Hematopoietic multipotent progenitor cell treated with erythropoietin and hydrocortisone succinate and interleukin-3 and kit ligand, for 8 days (in vitro differentiated cells): ENCODE results near the gene SH3TC1.

Experiments
- DNase-seq: peaks from one replicate; pipeline ENCODE4 v3.0.0-alpha.2; 2015

The SH3TC1 gene

DNA sequence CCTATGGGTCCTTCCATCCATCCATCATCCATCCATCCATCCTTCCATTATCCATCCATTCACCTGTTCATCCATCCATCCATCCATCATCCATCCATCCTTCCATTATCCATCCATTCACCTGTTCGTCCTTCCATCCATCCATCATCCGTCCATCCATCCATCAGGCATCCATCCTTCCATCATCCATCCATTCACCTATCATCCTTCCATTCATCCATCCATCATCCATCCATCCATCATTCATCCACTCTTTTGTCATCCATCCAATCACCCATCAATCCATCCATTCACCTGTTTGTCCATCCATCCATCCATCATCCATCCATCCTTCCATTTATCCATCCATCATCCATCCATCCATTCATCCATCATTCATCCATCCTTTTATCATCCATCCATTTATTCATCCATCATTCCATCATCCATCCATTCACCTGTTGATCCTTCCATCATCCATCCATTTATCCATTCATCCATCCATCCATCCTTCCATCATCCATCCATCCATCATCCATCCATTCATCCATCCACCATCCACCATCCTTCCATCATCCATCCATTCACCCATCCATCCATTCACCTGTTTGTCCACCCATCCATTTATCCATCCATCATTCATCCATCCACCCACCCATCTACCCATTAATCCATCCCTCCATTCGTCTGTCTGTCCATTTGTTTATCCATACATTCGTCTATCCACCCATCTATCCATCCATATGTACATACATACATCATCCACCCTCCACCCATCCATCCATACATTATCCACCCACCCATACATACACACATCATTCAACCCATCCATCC lies 34.8 kb downstream of the SH3TC1 start:
- DNase-seq: no peak

DNA sequence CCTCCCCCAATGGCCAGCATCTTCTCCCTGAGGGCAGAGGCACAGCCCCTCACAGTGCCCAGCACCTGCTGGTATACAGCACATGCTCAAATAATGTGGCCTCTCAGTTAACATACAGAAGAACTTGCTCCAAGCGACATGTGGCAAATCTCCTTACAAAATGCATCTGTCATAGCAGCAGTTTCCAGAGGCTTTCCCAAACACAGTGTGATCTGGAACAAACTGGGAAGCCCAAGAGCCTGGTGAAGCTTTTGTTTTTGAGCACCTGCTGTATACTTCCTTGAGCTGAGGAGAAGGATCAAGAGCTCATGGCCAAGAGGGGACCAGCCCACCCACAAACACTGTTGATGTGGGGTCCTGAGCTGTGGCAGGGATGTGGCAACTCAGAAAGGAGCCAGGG lies 35.6 kb downstream of the SH3TC1 start:
- DNase-seq: no peak

DNA sequence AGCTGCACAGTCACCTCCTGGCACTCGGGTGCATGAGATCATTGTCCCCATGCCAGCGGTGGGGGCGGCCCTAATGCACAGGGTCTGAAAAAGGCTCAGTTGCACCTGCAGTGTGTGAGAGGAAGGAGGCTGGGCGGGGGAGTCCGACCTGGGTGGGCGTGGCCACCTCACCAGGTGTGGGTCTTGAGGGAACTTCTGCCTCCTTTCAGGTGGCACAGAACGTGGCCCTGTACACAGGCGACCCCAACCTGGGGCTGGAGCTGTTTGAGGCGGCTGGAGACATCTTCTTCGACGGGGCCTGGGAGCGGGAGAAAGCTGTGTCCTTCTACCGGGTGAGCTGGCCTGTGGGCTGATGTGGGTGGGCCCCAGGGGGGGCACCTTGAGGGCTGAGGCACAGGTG lies 36.1 kb downstream of the SH3TC1 start:
- DNase-seq: no peak

DNA sequence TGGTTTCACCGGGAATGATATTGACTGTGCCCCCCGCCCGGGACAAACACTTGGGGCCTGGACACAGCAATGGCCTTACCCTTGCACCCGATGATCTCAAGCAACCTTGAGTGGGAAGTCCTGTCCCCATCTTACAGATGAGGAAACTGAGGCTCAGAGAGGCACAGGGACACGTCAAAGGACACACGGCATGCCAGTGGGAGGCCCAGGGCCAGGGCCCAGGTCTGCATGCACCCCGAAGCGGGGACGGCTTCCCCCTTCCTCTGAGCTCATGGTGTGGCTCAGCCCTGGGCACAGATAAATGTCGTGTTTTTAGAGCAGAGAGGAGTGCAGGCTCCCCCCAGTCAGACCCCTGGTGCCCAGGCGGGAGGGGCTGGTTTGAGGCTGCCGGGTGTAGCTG lies 36.6 kb downstream of the SH3TC1 start:
- DNase-seq: no peak

DNA sequence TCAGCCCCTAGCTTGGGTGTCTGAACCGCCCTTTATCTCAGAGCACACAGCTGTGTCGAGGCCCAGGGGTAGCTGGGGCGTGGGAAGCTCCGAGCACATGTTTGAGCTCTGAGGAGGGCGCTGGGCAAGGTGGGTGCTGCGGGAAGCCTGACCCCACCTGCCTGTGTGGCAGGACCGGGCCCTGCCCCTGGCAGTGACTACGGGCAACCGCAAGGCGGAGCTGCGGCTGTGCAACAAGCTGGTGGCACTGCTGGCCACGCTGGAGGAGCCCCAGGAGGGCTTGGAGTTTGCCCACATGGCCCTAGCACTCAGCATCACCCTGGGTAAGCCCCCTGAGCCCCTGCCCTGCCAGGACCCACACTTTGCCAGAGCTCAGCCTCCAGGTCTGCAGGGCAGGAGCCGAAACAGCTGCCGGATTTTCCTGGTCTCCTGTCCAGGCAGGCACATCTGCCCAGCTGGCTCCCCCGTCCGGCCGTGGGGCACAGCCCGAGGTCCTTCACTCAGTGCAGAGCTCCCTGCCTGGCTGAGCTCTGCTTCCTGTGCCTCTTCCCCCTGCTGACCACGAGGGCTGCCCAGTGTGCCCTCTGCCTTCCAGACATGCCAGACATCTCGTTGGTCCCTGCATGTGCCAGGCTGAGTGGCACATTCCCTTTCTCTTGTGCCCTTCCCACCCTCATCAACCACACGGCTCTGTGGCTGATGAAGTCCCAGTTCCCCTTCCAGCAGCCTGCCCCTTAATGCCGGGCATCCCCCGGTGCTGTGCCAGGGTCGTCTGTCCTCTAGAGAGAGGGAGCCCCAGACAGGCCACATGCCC lies 37.2 kb downstream of the SH3TC1 start:
- DNase-seq: no peak

DNA sequence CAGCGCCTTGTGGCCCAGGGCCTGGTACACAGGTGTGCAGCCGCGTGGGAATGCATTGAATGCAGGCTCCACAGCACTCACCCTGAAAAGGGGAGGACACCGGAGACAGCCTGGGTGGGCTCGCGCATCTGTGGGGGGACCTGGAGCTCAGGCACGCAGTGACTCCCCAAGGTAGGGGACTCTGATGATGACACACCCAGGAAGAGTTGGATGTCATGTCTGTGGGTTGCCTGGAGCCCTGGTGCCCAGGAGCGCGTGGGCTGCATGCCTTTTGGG lies 37.8 kb downstream of the SH3TC1 start:
- DNase-seq: no peak

DNA sequence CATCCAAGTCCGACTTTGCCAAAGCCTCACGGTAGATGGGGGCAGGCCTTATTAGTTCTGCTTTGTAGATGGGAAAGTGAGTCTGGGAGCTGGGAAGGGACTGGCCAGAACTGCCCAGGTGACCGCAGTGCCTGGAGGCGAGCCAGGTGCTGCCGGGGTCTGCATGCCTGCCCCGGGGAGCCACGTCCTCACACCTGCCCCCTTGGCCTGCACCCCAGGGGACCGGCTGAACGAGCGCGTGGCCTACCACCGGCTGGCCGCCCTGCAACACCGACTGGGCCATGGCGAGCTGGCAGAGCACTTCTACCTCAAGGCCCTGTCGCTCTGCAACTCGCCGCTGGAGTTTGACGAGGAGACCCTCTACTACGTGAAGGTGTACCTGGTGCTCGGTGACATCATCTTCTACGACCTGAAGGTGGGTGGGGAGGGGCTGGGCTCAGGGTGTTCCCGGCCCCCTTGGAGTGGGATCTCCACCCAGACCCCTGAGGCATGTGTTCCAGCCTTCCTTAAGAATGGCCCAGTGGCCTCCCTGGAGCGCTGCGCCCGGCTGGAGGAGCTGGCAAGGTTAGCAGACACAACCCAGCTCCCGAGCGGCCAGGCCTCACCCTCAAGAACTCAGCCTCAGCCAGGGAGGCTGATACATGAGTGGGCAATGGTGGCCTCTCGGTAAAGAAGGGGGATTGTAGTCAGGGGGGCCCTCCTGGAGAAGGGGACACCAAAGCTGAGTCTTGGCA lies 38.3 kb downstream of the SH3TC1 start:
- DNase-seq: no peak

DNA sequence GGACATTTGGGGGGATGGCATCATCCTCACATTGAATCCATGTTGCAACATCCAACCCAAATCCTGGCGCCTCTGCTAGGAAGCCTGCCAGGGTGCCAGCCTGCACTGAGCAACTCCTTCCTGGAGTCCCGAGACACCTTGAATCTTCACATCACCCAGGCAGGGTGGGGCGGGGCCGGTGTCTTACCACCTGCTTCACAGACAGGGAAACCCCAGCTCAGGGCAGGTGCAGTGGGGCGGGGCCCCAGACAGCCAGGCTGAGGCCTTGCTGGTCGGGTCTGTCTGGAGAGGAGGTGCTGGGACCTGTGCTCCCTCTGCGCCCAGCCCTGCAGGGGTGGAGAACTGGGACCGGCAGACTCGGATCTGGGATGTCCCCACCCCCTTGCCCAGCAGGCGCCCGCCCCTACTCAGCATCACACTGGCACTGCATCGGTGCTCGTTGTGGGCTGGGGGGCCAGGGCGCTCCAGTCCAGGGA lies 39.0 kb downstream of the SH3TC1 start:
- DNase-seq: no peak

DNA sequence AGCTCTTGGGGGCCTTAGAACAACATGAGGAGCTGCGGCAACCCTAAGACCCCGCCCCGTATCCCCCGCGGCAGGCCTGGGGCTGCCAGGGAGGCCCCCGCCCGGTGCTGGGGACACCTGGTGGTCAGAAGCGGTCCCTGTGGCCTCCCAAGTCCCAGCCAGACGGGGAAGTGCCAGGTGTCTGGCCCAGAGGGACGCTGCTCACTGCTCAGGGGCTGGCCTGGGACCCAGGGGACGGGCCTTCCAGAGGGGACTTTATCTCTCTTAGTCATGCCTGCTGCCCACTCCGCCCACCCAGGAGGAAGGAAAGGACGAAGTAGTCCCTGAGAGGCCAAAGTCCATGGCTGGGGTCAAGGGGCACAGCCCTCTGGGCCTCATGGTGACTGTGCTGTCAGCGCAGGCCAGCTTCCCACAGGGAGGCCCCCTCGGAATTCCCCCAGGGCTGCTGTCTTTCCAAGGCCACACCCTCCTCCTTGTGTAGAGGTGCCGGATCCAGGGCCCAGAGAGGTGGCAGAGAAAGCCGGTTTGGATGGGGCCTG lies 39.5 kb downstream of the SH3TC1 start:
- no peak for DNase-seq

DNA sequence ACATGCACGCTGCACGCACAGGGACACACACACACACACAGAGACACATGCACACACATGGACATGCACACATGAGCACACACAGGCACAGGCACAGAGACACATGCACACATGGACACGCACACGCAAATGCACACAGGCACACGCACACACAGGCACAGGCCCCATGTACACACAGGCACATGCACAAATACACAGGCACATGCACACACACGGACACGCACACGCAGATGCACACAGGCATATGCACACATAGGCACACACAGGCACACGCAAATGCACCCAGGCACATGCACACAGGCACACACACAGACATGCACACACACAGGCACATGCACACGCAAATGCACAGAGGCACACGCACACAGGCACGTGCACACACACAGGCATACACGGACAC lies 40.1 kb downstream of the SH3TC1 start:
- no peak for DNase-seq

DNA sequence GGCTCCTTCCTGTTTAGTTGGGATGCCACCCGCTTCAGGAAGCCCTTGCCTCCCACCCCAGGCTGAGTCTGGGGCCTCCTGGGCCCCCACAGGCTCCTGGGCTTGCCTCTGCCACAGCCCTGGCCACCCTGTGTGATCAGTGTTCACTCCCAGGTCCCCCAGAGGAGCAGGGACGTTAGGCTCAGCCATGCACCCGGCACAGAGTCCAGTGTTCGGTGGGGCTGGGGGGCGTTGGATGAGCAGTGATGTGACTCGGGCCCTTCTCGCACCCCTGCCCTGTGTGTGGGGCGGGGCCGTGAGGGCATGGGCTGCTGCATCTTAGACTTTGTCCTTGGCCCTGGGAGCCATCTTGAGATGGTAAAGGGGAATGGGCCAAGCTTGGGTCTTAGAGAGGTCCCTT lies 40.6 kb downstream of the SH3TC1 start:
- no peak for DNase-seq

DNA sequence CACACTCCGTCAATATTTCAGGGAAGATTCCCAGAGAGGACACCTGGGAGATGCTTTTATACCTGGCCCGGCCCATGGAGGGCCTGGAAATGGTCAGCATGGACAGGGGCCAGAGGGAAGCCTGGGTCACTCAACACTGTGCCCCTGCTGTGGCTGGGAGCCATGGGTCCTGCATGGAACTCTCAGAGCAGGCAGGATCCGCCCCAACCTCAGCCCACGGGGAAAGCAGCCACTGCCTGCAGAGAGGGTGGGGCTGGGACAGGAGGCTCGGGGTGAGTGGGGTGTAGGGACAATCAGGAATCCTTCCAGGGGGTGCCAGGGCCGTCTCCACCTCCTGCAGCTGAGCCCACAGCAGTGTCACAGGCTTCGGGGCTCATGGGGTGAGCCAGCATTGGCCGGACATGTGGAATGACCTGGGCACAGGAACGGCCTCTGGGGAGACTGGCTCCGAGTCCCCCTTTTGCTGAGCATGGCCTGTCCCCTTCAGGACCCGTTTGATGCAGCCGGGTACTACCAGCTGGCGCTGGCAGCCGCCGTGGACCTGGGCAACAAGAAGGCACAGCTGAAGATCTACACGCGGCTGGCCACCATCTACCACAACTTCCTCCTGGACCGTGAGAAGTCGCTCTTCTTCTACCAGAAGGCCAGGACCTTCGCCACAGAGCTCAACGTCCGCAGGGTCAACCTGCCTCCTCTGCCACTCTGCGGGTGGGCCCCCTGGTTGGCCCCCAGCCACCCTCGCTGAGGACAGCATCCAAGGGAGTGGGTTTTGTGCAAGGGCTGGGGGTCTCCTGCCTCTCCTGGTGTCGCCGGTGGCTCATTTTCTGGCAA lies 41.3 kb downstream of the SH3TC1 start:
- no peak for DNase-seq

DNA sequence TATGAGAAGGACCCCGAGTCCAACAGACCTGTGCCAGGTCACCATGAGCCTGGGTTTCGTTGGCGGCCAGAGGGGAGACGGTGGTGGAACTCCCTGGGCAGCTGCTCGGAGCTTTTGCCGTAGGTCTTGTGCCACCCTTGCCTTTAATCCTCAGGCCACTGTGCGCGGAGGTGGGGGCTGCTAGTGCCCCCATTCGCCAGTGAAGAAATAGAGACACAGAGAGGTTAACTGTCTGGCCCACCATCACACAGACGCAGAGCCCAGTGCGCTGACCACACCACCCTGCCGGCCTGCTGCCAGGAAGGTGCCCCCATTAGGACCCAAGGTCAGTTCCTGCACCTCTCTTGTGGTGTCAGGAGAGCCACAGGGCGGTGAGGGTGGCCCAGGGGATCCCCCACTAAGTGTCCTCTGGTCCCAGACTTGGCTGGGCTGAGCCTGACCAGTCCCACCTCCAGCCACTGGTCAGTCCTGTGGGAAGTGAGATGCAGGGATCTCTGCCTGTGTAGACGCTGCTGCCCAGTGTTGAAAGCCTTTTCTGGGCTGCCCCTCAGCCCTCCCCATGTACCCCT lies 42.2 kb downstream of the SH3TC1 start:
- no peak for DNase-seq

DNA sequence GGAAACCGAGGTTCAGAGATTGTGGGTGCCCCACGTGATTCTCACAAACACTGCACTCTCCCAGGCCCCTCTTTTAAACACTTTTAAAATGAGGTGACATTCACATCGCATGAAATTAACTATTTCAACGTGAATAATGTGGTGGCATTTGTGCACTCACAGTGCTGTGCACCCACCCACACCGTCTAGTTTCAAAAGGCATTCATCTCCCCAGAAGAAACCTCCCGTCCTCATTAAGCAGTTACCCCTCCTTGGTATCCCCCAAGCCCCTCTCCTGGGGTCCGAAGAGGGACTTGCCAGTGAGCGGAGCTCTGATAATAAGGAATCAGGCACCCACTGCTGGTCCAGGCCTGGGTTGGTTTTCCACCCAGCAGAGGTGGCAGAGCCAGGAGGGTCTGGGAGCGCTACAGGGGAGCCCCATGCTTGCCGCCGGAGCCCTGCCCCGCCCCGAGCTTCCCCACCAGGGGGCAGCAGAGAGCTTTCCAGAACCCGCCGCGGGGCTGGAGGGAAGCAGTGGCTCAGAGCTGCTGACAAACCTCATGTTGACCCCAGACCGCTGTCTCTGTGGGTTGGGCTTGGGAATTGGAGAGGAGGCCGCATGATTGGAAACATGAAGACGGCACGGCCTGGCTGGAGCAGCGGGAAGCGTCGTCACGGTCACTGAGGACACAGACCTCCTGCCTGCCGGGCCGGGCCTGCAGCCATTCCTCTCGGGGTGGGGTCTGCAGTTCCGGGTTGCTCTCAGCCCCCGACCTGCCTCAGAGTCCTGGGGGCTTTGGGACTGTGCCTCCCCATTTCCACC lies 43.0 kb downstream of the SH3TC1 start:
- DNase-seq: peak; percentile 60

DNA sequence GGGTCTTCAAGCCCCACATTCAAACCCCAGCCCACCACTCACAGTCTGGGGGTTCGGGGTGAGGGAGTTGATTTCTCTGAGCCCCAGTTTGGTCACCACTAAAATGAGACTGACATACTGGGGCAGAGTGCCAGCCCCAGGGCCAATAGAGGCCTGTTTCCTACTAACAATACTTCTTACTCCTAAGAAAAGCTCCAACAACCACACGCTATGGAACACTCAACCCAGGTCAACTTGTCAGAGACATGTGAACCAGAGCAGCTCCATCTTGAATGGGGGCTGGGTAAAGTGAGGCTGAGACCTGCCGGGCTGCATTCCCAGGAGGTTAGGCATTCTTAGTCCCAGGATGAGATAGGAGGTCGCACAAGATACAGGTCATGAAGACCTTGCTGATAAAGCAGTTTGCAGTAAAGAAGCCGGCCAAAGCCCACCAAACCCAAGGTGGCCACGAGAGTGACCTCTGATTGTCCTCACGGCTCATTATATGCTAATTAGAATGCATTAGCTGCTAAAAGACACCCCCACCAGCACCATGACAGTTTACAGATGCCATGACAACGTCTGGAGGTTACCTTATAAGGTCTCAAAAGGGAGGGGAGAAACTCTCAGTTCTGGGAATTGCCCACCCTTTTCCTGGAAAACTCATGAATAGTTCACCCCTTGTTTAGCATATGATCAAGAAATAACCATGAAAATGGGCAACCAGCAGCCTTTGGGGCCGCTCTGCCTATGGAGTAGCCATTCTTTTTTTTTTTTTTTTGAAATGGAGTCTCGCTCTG lies 43.9 kb downstream of the SH3TC1 start:
- DNase-seq: peak; percentile 17

DNA sequence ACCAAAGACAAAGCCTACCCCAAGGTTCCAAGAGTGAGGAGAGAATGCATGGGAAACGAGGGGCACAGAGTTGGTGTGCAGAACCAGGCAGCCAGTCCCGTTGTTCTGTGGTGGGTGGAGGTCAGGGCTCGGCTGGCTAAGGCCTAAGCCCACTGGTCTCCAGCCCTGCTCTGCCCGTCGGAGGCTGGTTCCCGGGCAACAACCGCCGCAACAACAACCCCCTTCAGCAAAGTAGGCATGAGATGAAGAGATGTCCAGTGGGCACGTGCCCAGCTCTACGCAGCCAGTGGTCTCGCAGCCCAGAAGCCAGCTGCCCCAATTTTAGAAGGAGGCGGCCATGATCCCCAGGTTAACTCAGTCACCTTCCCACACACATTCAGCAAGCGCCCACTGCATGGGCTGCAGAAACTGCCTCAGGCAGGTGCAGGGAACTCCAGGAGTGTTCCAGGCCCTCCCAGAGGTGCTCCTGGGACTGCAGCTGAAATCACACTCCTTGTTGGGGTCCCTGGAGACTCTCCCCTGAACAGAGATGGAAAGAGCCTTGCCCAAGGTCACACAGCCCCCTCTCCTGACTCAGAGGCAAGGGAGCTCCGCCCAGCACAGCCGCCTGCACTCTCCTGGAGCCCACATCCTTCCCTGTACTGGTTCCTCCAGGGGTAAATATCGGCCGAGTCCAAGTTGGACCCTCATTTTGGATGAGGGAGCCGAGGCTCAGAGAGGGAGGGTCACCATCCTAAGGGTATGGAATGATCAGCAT lies 45.1 kb downstream of the SH3TC1 start:
- no peak for DNase-seq

DNA sequence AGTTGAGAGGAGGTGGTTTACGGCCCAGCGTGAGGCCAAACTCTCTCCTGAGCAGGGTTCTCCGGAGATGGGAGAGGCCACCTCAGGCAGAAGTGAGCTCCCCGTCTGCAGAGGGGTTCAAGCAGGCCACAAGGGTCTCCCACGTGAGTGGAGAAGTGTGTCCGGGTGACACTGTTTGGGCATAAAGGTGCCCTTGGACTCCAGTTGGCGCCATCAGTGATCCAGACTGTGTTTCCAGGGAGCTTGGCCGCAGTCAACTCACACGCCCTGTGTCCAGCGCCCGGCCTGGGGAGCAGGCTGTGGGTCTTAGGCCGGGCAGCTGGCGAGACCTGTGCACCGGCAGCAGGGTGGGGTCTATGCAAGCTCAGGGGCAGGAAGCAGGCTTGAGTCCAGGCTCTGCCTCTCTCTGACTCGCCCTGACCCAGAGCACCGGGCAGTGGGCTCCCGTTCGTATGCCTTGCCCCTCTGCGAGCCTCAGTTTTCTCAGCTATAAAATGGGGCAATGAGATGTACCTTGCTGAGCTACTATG lies 45.9 kb downstream of the SH3TC1 start:
- DNase-seq: no peak

DNA sequence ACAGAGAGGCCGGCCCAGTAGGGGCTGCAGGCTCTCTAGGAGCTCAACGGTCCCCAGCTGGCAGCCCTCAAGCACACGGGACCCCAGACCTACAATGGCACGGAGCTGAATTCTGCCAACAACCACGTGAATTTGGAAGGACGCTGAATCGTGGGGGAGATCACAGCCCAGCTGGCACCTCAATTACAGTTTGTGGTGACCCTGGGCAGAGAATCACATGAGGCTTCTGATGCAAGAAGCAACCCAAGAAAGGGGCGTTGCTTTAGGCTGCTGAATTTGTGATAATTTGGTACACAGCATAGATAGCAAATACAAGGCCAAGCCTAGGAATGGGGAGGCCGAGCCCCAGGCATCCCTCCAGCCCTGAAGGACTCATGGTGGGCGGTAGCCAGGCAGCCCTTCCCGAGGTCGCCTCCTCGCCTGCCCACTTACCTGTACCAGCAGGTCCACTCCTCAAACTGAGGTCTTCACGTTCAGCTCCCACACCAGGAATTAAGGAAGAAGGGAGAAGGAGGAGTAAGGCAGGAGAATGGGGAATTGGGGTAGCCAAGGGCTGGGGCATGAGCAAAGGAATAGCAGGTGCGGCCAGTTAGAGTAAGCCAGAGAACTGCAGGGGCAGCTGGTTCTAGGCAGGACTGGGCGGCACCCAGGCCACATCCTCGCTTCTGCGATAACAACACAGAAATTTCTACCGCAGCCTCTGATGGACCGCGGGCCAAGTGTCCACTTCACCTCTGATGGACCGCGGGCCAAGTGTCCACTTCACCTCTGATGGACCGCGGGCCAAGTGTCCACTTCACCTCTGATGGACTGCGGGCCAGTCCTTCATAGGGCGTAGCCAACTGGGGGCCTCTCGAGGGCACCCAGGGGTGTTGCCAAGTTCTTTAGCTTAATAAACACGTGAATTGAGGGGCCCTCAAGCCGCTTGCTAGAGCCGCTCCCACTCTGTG lies 47.1 kb downstream of the SH3TC1 start:
- no peak for DNase-seq
